Ishikawa (cell line): ENCODE measurements around the gene IL1RAPL1.

Experiments used
- CEBPB ChIP-seq: IDR thresholded peaks from 2 replicates; pipeline ENCODE4 v1.6.1; 2012
- CREB1 ChIP-seq: IDR thresholded peaks from 2 replicates; pipeline ENCODE4 v1.6.1; 2012; ENCODE audit warnings: low read depth
- EGR1 ChIP-seq: IDR thresholded peaks from 2 replicates; pipeline ENCODE4 v1.6.1; 2012
- EP300 ChIP-seq: IDR thresholded peaks from 2 replicates; pipeline ENCODE4 v1.6.1; 2012; ENCODE audit warnings: borderline replicate concordance
- FOXM1 ChIP-seq: IDR thresholded peaks from 2 replicates; pipeline ENCODE4 v1.6.1; 2012; ENCODE audit warnings: low read depth, borderline replicate concordance
- RAD21 ChIP-seq: IDR thresholded peaks from 2 replicates; pipeline ENCODE4 v1.6.1; 2012; ENCODE audit warnings: low read depth
- TAF1 ChIP-seq: IDR thresholded peaks from 2 replicates; pipeline ENCODE4 v1.6.1; 2012; ENCODE audit warnings: low read depth, mild to moderate bottlenecking
- TCF12 ChIP-seq: IDR thresholded peaks from 2 replicates; pipeline ENCODE4 v1.6.1; 2012; ENCODE audit warnings: low read depth
- TEAD4 ChIP-seq: IDR thresholded peaks from 2 replicates; pipeline ENCODE4 v1.6.1; 2012
- YY1 ChIP-seq: IDR thresholded peaks from 2 replicates; pipeline ENCODE4 v1.6.1; 2012; ENCODE audit warnings: low read depth
- ZBTB7A ChIP-seq: IDR thresholded peaks from 2 replicates; pipeline ENCODE4 v1.6.1; 2012; ENCODE audit warnings: low read depth
- TF ChIP-seq, protein P1 (sequence below): IDR thresholded peaks from 2 replicates; pipeline ENCODE4 v1.6.1; 2012; ENCODE audit warnings: low read depth, mild to moderate bottlenecking
- TF ChIP-seq, protein P2 (sequence below): IDR thresholded peaks from 2 replicates; pipeline ENCODE4 v1.6.1; 2012

DNA sequence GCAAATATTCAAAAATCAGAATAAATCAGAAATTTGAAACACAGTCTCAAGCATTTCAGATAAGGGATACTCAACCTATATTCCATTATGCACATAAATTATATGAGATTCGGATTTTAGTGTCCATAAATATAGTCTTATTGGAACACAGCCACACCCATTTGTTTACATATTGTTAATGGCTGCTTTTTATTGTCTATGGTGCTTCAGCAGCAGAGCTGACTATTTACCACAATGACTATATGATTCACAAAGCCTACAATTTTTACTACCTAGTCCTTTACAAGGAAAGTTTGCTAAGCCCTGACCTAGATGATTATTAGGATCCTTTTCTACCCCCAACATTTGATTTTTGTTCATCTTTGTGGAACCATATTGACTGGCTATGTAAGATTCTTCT lies 63.9 kb downstream of the IL1RAPL1 start:
- TF ChIP-seq CREB1 (no peak), RAD21 (no peak), TAF1 (no peak), EGR1 (no peak), YY1 (no peak), ZBTB7A (no peak), EP300 (no peak), TCF12 (no peak), TEAD4 (no peak), FOXM1 (no peak), CEBPB (no peak)
- TF ChIP-seq, protein P1, sequence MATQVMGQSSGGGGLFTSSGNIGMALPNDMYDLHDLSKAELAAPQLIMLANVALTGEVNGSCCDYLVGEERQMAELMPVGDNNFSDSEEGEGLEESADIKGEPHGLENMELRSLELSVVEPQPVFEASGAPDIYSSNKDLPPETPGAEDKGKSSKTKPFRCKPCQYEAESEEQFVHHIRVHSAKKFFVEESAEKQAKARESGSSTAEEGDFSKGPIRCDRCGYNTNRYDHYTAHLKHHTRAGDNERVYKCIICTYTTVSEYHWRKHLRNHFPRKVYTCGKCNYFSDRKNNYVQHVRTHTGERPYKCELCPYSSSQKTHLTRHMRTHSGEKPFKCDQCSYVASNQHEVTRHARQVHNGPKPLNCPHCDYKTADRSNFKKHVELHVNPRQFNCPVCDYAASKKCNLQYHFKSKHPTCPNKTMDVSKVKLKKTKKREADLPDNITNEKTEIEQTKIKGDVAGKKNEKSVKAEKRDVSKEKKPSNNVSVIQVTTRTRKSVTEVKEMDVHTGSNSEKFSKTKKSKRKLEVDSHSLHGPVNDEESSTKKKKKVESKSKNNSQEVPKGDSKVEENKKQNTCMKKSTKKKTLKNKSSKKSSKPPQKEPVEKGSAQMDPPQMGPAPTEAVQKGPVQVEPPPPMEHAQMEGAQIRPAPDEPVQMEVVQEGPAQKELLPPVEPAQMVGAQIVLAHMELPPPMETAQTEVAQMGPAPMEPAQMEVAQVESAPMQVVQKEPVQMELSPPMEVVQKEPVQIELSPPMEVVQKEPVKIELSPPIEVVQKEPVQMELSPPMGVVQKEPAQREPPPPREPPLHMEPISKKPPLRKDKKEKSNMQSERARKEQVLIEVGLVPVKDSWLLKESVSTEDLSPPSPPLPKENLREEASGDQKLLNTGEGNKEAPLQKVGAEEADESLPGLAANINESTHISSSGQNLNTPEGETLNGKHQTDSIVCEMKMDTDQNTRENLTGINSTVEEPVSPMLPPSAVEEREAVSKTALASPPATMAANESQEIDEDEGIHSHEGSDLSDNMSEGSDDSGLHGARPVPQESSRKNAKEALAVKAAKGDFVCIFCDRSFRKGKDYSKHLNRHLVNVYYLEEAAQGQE, result no peak
- TF ChIP-seq, protein P2, sequence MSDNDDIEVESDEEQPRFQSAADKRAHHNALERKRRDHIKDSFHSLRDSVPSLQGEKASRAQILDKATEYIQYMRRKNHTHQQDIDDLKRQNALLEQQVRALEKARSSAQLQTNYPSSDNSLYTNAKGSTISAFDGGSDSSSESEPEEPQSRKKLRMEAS, result no peak
